PC-9 (cell line): ENCODE data around the gene MAP3K13.

Source experiments
- CTCF ChIP-seq: fragments of 200-600 bp; sonication (generic); conservative IDR thresholded peaks from 2 replicates; pipeline ENCODE4 v1.6.1; 2017; ENCODE audit warnings: mixed run types, antibody characterized with exemption, mild to moderate bottlenecking, moderate library complexity
- EZH2 ChIP-seq: fragments of 200-600 bp; sonication (generic); IDR thresholded peaks from 2 replicates; pipeline ENCODE4 v1.8.0; 2017; ENCODE audit warnings: antibody characterized with exemption, low read depth

DNA sequence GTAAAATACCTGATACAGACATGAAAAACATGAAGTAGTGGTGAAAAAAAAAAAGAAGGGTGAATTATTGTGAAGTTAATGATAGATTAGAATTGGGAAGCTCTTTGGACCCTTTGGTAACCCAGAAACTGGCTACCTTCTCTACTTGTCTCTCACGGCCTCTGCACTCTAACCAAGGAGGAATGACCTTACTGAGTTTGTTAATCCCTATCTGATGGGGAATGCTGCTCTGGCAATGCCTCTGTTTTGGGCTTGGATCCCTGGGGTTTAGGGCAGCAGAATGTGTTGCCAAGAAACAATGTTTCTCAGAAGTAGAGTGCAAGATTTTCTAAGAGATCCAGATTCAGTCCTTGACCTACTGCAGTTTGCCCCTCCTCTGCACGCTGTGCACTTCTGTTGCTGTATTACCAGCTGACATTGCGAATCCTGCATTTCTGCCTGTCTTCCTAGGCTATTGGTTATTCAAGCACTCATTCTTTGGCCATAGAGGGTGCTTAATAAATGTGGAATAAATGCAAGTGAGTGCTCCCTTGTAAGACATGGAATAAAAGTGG lies 49.2 kb upstream of the MAP3K13 start:
- TF ChIP-seq CTCF (no peak), EZH2 (no peak)
